Motor neuron (in vitro differentiated cells): ENCODE results near the gene TMEM132D. TPM values are rescaled to one million over a fixed set of nuclear protein-coding genes. Genes with fewer than 3 reads are reported as not detected.
"Not testable (repeated sequence)": the region's sequence is repeated elsewhere in the genome, so short reads cannot be mapped to it uniquely, and the experiment has no call there.

Experiments
- ATAC-seq, 8 experiments: fragments of 200-7000 bp; cut with Tn5 transposase; replicated peaks in 6 of 8; 2 replicates each; pipeline ENCODE4 v1.8.0; 2021; ENCODE audit warnings: mild to moderate bottlenecking in 8 of 8, moderate library complexity in 8 of 8
- H3K27ac ChIP-seq, 2 donors: fragments of 250-450 bp; sonication (Bioruptor Pico); 2 replicates each; pipeline ENCODE4 v1.9.0; 2021; ENCODE audit warnings: antibody characterized with exemption in 2 of 2, mild to moderate bottlenecking in 2 of 2, moderate library complexity in 1 of 2
- H3K4me1 ChIP-seq, 2 donors: fragments of 250-450 bp; sonication (Bioruptor Pico); replicated peaks in 1 of 2; 2 replicates each; pipeline ENCODE4 v1.6.1; 2021; ENCODE audit warnings: antibody characterized with exemption in 2 of 2, mild to moderate bottlenecking in 2 of 2, moderate library complexity in 1 of 2
- H3K4me3 ChIP-seq, 5 donors: fragments of 250-450 bp; sonication (Bioruptor Pico); 2 replicates each; pipeline ENCODE4 v1.9.0; 2021; ENCODE audit warnings: antibody characterized with exemption in 5 of 5, mild to moderate bottlenecking in 5 of 5, moderate library complexity in 4 of 5
- WGBS, 10 experiments: fragments of 450-650 bp; shearing (Covaris generic); methylation state at CpG; one replicate each; pipeline ENCODE4 v1.0.0; 2022; 5-methylcytosine and 5-hydroxymethylcytosine counted together
- in situ Hi-C, 9 experiments: fragments of 400-800 bp; cut with MboI; loops; one replicate each; pipeline ENCODE4 v1.15.0; 2021; ENCODE audit warnings: low sequenced_read_pairs in 9 of 9, low pct_unique_long_range_greater_than_20kb in 2 of 9; ENCODE audit not compliant: unreplicated experiment in 9 of 9
- total RNA-seq, 8 experiments: library from RNA; unstranded; fragments of 300-600 nt; gene quantifications; 2 replicates each; pipeline versions ENCODE4 v1.2.3 to v1.2.4, GENCODE V29; 2022

TMEM132D gene
- total RNA-seq, 8 experiments from 2014 or later = 0.17 to 5.7 (median 1.5) TPM; not detected in 1

DNA sequence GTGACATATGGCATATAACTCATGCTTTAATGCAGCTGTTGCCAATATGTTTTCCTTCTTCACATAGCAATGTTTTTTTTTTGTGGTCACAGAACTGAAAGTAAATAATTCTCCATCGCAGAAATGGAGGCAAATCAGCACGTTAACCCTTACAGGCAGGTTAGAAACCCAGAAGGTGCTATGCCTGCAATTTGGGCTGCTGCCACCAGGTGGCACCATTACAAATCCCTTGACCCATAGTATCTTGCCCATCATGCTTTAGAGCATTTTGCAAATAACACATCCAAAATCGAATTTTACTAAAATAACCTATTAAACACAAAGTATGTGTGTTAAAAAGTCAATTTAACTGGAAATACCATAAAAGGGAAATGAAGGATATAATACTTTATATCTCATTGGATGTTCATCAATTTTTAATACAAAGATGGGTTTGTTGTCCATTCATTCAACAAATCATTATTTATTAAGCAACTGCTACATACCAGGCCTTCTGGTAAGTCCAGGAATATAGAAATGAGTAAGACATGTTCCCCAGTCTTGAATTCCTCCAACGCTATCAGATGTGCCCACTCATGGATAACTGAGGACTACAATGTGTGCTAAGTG lies 710.5 kb downstream of the TMEM132D start:
- ATAC-seq = no peak
- in situ Hi-C loops = loop anchor here in 1 of 9 experiments (25.0 kb wide), 1 partner anchor 719 kb away; the partner anchor contains the start of gene TMEM132D
- no peaks in the 10 kb centered on the region for H3K4me1 ChIP-seq
- no peak overlapping the region for H3K4me3 ChIP-seq
- 0 to 65% (median 32%) methylated on average over 1 to 4 of the region's 4 CpGs; no CpG with 5 or more reads in 1 of the 10 experiments for WGBS, 10 experiments
- H3K27ac ChIP-seq = no peak overlapping the region

DNA sequence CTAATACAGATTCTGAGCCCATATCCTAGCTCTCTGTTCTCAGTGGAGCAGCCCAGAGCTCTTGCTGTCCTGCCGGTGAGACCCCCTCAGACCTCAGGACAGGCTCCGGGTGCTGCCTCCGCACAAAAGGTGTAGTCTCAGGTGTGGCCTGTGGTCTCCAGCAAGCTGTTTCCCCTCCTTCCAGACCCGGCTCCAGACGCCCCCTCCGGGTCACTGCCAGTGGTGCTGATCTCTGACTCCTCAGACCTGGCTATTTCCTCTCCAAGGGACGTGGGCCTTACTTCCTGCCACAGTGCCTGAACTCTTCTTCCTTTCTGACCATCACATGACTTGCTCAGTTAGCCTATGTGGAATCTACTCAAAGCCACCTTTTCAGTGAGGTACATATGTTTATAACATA lies 713.0 kb downstream of the TMEM132D start:
- no peak overlapping the region for H3K27ac ChIP-seq

DNA sequence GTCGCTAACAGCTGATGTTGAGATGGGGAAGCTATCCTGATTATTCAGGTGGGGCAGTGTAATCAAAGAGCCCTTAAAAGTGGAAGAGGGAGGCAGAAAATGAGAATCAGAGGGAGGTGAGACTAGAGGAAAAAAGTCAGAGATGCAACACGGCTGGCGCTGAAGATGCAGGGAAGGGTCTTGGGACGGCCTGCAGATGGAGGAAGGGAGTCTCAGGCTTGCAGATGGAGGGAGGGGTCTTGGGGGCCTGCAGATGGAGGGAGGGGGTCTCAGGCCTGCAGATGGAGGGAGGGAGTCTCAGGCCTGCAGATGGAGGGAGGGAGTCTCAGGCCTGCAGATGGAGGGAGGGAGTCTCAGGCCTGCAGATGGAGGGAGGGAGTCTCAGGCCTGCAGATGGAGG lies 713.9 kb downstream of the TMEM132D start:
- H3K27ac ChIP-seq, H3K4me1 ChIP-seq, H3K4me3 ChIP-seq: not testable (repeated sequence)
- peak in 1 of 8 experiments; percentile 70 for ATAC-seq
- whole genome bisulfite sequencing, 10 experiments = 0 to 92% (median 40%) methylated on average over 1 to 3 of the region's 4 CpGs; no CpG with 5 or more reads in 5 of the 10 experiments
- in situ Hi-C loops = loop anchor here in 1 of 9 experiments (25.0 kb wide), 1 partner anchor 722 kb away; the partner anchor contains the start of gene TMEM132D

More for the DNA sequence above, 713.0 kb downstream of the TMEM132D start:
- no peak for ATAC-seq
- in situ Hi-C loops = loop anchor here in 1 of 9 experiments (25.0 kb wide), 1 partner anchor 721 kb away; the partner anchor contains the start of gene TMEM132D
- no peaks in the 10 kb centered on the region for H3K4me1 ChIP-seq
- H3K4me3 ChIP-seq = no peak overlapping the region
- WGBS, 10 experiments = 39 to 100% (median 56%) methylated on average over 1 to 3 of the region's 7 CpGs; no CpG with 5 or more reads in 5 of the 10 experiments

DNA sequence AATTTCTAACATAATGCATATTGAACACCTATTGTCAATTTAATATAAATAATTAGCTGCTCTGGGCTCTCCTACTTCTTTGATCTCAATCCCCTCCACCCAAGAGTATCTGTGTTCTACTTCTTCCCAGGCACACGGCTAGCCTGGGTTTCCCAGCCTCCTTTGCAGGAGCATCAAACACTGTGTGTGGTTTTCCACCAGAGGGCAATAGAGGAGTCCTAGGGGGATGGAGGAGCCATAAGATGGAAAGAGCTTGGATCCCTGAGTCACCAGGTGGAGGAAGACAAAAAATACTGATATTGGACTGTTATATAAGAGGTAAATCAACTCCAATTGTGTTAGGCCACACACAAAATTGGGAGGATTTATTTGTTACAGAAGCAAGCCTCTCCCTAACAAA lies 716.9 kb downstream of the TMEM132D start:
- in situ Hi-C loops = loop anchor here in 1 of 9 experiments (25.0 kb wide), 1 partner anchor 725 kb away; the partner anchor contains the start of gene TMEM132D
- Histone ChIP-seq H3K27ac (no peak overlapping the region), H3K4me1 (no peaks in the 10 kb centered on the region), H3K4me3 (no peak overlapping the region)
- peak in 1 of 8 experiments; percentile 19 for ATAC-seq
- WGBS, 10 experiments = 14 to 100% (median 35%) methylated on average over 1 of the region's 1 CpG; no CpG with 5 or more reads in 6 of the 10 experiments

DNA sequence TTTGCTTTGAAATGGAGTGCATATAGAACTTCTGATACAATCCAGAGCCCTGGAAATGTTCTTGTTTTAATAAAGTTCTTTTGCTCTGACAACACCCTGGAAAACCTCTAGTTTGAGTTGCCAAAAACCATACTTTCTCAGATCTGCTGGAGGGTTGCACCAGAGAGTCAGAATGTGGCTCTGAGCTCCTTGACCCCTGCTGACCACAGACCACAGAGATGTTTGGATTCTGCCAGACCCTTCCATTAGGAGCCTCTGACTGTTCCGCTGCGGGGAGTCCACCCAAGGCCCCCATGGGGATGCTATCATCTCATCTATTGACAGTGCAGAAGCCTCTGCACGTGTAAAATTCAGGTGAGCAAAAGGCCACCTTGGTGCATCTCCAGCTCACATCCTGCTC lies 718.0 kb downstream of the TMEM132D start:
- Histone ChIP-seq H3K4me3 (no peak overlapping the region), H3K27ac (no peak overlapping the region), H3K4me1 (no peaks in the 10 kb centered on the region)
- WGBS, 10 experiments = 33 to 100% (median 50%) methylated on average over 1 to 2 of the region's 3 CpGs; no CpG with 5 or more reads in 5 of the 10 experiments
- ATAC-seq = no peak
- in situ Hi-C loops = loop anchor here in 1 of 9 experiments (25.0 kb wide), 1 partner anchor 726 kb away; the partner anchor contains the start of gene TMEM132D

DNA sequence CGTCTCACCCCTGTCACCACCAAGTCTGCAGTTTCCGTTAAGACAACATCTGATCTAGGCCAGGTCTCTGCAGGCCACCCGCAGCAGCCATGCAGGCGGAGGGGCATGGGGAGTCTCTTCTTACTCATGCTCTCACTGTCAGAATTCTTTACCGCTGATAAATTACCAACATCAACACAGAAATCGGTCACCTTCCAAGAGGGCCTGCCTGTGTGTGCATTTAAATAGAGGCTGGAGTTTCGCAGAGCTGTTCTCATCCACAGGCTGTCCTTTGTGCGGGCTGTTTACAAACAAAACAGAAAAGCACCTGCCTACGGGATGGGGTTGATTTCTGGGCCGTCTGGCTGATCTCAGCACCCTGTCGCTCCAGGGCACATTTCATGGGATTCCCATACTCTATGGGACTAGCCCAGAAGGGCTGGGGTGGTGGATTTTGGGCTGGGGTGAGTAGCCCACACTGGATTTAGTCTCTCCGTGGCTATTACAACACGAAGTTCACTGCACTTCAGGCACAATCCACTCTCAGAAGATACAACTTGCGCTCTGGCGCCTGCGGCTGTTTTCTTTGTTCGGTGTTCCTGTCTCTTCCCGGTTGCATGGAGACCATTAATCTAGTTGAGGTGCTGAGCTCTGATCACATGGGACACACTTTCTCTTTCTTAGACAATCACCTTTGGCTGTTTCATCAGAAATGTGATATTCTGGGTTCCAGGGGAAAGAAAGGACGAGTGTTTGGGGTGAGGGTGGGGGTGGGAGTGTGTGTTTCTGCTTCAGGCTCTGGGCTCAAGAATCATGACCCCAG lies 719.5 kb downstream of the TMEM132D start:
- peak in 2 of 8 experiments; percentile 72 to 87 for ATAC-seq
- Histone ChIP-seq H3K4me3 (no peak overlapping the region), H3K27ac (no peak overlapping the region), H3K4me1 (no peaks in the 10 kb centered on the region)
- in situ Hi-C loops = loop anchor here in 1 of 9 experiments (25.0 kb wide), 1 partner anchor 728 kb away; the partner anchor contains the start of gene TMEM132D
- WGBS, 10 experiments = 8 to 73% (median 59%) methylated on average over 3 to 9 of the region's 19 CpGs; no CpG with 5 or more reads in 3 of the 10 experiments

DNA sequence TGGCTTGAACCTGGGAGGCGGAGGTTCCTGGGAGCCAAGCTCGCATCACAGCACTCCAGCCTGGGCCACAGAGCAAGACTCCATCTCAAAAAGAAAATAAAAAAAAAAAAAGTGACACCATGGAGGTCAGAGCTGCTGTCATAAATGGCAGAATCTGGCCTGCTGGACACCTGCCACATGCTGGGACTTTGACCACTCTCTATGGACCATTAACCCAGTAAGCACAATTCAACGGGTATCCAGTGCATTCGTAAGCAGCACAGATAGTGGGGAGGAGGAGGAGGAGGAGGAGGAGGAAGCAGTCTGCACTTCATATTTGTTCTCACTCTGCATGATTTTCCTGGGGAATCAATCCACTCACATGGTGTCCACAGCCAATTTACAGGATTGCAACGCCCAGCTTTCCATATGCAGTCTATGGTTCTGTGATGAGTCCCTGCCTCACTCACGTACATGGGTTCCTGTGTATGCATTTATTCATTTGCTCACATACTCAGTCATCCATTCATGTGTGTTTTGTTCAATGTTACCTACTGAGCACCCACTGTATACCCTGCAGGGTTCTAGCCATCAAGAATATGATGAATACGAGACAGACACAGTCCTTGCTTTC lies 723.8 kb downstream of the TMEM132D start:
- in situ Hi-C loops = loop anchor here in 1 of 9 experiments (25.0 kb wide), 1 partner anchor 732 kb away; the partner anchor contains the start of gene TMEM132D
- Histone ChIP-seq H3K27ac (no peak overlapping the region), H3K4me3 (no peak overlapping the region), H3K4me1 (no peaks in the 10 kb centered on the region)
- ATAC-seq = peak in 2 of 8 experiments; percentile 55 to 76
- 0 to 100% (median 23%) methylated on average over 1 to 4 of the region's 7 CpGs; no CpG with 5 or more reads in 2 of the 10 experiments for whole genome bisulfite sequencing, 10 experiments

DNA sequence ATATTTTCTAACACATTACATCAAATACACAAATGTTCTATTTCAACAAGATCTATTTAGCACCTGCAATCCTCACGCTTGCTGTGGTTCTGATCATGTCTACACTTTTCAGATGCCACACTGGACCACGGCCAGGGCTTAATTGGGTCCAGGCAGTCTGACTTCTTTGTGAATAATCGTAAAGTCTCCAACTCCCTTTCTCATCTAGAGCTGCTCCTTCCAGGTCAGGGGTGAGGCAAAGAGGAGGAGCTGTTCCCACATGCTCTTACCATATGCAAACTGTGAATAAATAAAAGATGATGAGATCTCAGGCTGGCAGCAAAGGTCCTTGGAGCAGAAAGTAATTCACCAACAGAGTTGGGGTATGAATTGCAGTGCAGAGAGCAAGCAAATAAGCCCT lies 733.9 kb downstream of the TMEM132D start:
- Histone ChIP-seq H3K27ac (no peak overlapping the region), H3K4me3 (no peak overlapping the region), H3K4me1 (no peaks in the 10 kb centered on the region)
- in situ Hi-C loops = no loop called here
- peak in 3 of 8 experiments; percentile 24 to 97 (median 67) for ATAC-seq
- WGBS, 10 experiments = 0 to 69% (median 24%) methylated on average over 1 to 3 of the region's 3 CpGs; no CpG with 5 or more reads in 2 of the 10 experiments

DNA sequence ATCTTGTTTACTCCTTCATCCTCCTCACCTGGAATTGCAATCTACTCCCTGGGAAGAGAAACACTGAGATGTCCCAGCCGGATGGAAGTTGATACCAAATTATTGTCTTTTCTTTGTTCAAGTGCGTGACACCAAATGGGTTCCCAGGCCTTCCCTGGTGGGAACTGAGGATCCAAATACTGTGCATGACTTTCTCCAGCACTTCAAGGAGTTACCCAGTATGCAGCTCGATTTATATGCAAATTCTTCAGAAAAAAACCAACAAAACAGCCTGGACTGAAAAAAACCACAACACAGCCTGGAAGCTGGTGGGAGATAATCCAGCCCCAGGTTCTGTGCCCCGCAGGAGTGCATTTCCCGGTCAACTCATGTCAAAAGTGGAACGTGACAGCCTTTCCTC lies 740.0 kb downstream of the TMEM132D start:
- H3K4me3 ChIP-seq = no peak overlapping the region
- H3K27ac ChIP-seq = no peak overlapping the region
- 0 to 49% (median 18%) methylated on average over 2 to 6 of the region's 6 CpGs; no CpG with 5 or more reads in 3 of the 10 experiments for WGBS, 10 experiments
- H3K4me1 ChIP-seq = no peaks in the 10 kb centered on the region
- no peak for ATAC-seq
- in situ Hi-C loops = no loop called here

DNA sequence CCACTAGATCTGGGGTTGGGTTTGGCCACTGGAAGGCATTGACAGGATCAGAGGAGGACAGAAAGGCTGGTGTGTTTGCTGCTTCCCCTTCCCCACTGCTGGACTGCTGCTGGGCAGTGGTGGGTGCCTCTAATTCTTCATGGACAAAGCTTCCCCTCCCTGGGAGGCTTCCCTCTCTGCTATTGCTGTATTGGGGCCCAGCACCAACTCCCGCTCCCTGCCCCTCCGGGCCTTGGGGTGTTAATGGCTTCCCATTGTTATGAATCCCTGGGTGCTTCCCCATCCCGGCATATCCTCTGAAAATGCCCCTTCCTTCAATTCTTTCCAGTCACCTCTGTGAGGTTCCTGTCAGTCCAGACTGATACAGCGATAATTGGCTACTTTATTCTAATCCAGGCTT lies 740.4 kb downstream of the TMEM132D start:
- Histone ChIP-seq H3K4me1 (no peaks in the 10 kb centered on the region), H3K27ac (no peak overlapping the region), H3K4me3 (no peak overlapping the region)
- no peak for ATAC-seq
- WGBS, 10 experiments = 0 to 75% (median 25%) methylated on average over 1 to 4 of the region's 4 CpGs; no CpG with 5 or more reads in 2 of the 10 experiments
- in situ Hi-C loops = no loop called here

DNA sequence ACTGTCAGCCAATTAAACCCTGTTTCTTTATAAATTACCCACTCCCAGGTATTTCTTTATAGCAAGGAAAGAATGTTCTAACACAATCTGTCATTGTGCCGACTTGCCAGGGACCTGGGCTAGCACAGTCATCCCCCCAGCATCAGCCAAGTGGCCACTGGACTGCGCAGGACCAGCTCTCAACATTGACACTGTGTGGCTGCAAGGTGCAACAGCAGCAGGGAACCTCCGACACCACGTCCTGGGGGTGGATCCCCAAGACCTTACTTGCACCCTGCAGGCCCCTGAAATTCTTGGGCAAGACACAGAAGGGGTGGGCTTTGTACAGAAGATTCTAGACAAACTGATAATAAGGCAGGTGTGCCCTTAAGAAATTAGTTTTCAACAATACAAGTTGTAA lies 741.0 kb downstream of the TMEM132D start:
- H3K4me1 ChIP-seq = no peaks in the 10 kb centered on the region
- no peak for ATAC-seq
- in situ Hi-C loops = no loop called here
- H3K4me3 ChIP-seq = no peak overlapping the region
- 0 to 80% (median 62%) methylated on average over 1 to 3 of the region's 4 CpGs; no CpG with 5 or more reads in 4 of the 10 experiments for WGBS, 10 experiments
- no peak overlapping the region for H3K27ac ChIP-seq

DNA sequence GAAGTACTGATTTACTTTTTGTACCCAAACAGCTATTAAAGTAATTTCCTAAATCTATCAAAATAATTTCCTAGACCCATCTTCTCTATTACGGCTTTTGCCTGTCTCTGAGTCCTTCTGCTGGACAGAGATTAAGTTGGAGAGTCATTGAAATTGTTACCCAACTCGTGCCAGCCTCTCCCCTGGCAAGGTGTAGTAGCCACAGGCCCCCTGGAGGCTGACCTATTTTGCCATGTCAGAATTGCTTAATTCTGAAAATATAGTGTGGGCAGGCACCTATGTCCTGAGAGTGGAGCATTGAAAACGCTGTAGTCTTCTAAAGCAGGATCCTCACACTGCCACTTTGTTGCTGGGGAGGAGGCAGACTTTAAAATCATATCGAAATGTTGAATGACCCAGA lies 742.3 kb downstream of the TMEM132D start:
- H3K27ac ChIP-seq = no peak overlapping the region
- 0 to 83% (median 8%) methylated on average over 1 to 4 of the region's 4 CpGs for WGBS, 10 experiments
- no peak for ATAC-seq
- H3K4me3 ChIP-seq = no peak overlapping the region
- in situ Hi-C loops = no loop called here
- H3K4me1 ChIP-seq = no peaks in the 10 kb centered on the region
